22Rv1 (cell line): ENCODE results near the gene TLNRD1.

ENCODE experiments used
- CTCF ChIP-seq: fragments of 450-650 bp; IDR thresholded peaks from 2 replicates; pipeline ENCODE4 v1.5.1; 2017; ENCODE audit warnings: mild to moderate bottlenecking
- ZFX ChIP-seq: fragments of 450-650 bp; IDR thresholded peaks from 2 replicates; pipeline ENCODE4 v1.6.1; 2017; ENCODE audit warnings: antibody characterized with exemption, borderline replicate concordance

- TF ChIP-seq CTCF, result no peak
- TF ChIP-seq ZFX, result no peak
Measured at GRCh38 chr15:81053621-81054020, 52.9 kb downstream of the TLNRD1 start.
